Esophagus squamous epithelium (tissue), 5 donors: ENCODE measurements around the gene RPS6KC1. TPM values are rescaled to one million over a fixed set of nuclear protein-coding genes. Genes with fewer than 3 reads are reported as not detected.

Source experiments
- DNase-seq: peaks from one replicate; lab custom pipeline; 2025; lab: John Stamatoyannopoulos, UW
- H3K27ac ChIP-seq, 4 donors: fragments of 200-600 bp; sonication (generic); one replicate each; pipeline ENCODE4 v1.5.1; 2016 to 2019; ENCODE audit warnings: mild to moderate bottlenecking in 1 of 4
- H3K27me3 ChIP-seq, 4 donors: fragments of 200-600 bp; sonication (generic); 1 replicate in 3 of 4; 2 replicates in 1 of 4; pipeline versions ENCODE4 v1.5.1 to v1.6.0; 2017 to 2021; ENCODE audit warnings: antibody characterized with exemption in 1 of 4
- H3K36me3 ChIP-seq, 3 donors: fragments of 200-600 bp; sonication (generic); one replicate each; pipeline ENCODE4 v1.5.1; 2016 to 2019
- H3K4me1 ChIP-seq, 3 donors: fragments of 200-600 bp; sonication (generic); one replicate each; pipeline ENCODE4 v1.5.1; 2017 to 2019
- H3K4me3 ChIP-seq, 4 donors: fragments of 200-600 bp; sonication (generic); 1 replicate in 3 of 4; 2 replicates in 1 of 4; pipeline ENCODE4 v1.5.1; 2016 to 2019; ENCODE audit warnings: mild to moderate bottlenecking in 2 of 4, moderate library complexity in 1 of 4
- H3K9me3 ChIP-seq, 3 donors: fragments of 200-600 bp; sonication (generic); one replicate each; pipeline ENCODE4 v1.5.1; 2016 to 2019
- POLR2A ChIP-seq, 4 donors: fragments of 450-650 bp; IDR thresholded peaks; one replicate each; pipeline ENCODE4 v1.6.1; 2017; ENCODE audit warnings: antibody characterized with exemption in 4 of 4, mild to moderate bottlenecking in 4 of 4, moderate library complexity in 3 of 4
- WGBS, 2 donors: methylation state at CpG; one replicate each; pipeline ENCODE4 v1.1.5; 2018; 5-methylcytosine and 5-hydroxymethylcytosine counted together
- intact Hi-C: fragments of 100-400 bp; cut with DNase I; formaldehyde crosslinking; loops from one replicate; pipeline ENCODE4 v1.15.0; 2022
- total RNA-seq, 4 donors: library from RNA; depleted of rRNA; stranded (reverse); fragments of >200 nt; gene quantifications; one replicate each; pipeline ENCODE4 v1.1.0, GENCODE V29; 2016
- TF ChIP-seq, protein P1 (sequence below), 6 experiments: fragments of 450-650 bp in 4 of 6; fragments of 200-600 bp in 2 of 6; sonication (generic) in 2 of 6; IDR thresholded peaks; one replicate each; pipeline ENCODE4 v1.5.1; 2016 to 2019; ENCODE audit warnings: antibody characterized with exemption in 6 of 6, mild to moderate bottlenecking in 4 of 6, moderate library complexity in 4 of 6
- donor health status: DM: yes; HTN: yes; CAD: no.

Gene RPS6KC1
- total RNA-seq, 4 donors from 2014 or later: 7.4 to 16.8 (median 13.7) TPM

DNA sequence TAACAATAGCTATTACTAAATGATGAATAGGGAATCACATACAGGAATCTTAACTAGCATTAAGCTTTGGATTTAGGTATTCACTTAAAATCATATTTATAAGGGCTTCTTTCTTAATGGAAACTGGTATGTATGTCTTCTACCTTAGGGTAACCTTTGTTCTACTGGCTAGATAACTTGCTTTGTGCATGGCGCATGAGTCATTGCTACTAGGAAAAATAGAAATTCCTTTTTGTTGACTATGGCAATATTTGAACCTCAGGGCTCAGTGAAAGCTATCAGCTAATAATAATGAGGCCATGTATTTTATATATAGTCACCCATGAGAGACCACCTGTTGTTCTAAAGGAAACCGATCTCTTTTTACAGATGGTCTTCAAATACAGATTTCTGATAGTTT is 72.5 kb downstream of the RPS6KC1 start:
- no peak for DNase-seq
- 76 to 84% methylated on average over 2 of the region's 2 CpGs for WGBS, 2 donors
- intact Hi-C loops: no loop called here
- Histone ChIP-seq H3K27ac (no peak overlapping the region), H3K27me3 (no peaks in the 10 kb centered on the region), H3K36me3 (no peaks in the 10 kb centered on the region), H3K4me1 (peaks cover 0 to 6% (median 0%) of the 10 kb centered on the region in 3 donors), H3K9me3 (no peaks in the 10 kb centered on the region), H3K4me3 (no peak overlapping the region)
- no peak for TF ChIP-seq POLR2A (IDR thresholded peaks at IDR 0.05)
- TF ChIP-seq, protein P1, sequence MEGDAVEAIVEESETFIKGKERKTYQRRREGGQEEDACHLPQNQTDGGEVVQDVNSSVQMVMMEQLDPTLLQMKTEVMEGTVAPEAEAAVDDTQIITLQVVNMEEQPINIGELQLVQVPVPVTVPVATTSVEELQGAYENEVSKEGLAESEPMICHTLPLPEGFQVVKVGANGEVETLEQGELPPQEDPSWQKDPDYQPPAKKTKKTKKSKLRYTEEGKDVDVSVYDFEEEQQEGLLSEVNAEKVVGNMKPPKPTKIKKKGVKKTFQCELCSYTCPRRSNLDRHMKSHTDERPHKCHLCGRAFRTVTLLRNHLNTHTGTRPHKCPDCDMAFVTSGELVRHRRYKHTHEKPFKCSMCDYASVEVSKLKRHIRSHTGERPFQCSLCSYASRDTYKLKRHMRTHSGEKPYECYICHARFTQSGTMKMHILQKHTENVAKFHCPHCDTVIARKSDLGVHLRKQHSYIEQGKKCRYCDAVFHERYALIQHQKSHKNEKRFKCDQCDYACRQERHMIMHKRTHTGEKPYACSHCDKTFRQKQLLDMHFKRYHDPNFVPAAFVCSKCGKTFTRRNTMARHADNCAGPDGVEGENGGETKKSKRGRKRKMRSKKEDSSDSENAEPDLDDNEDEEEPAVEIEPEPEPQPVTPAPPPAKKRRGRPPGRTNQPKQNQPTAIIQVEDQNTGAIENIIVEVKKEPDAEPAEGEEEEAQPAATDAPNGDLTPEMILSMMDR (IDR thresholded peaks at IDR 0.05): no peak

DNA sequence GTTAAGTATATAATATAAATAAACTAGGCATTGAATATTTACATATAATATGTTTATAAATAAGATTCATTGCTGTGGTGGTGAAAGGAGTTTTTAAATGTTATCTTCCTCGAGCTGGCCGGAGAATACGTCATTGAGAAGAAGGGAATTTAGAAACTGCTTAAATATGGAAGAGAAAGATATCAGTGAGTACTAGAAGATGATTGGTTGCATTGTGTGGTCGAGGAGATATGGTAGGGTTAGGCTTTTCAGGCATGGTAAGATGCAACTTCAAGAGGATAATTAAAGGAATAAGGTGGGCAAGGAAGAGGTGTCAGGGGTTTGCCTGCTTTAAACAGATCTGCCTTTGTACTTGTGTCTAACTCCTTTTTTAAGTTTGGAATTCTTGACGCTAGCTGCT is 73.5 kb downstream of the RPS6KC1 start:
- no peak overlapping the region for H3K27ac ChIP-seq
- TF ChIP-seq, protein P1 (IDR thresholded peaks at IDR 0.05): no peak
- TF ChIP-seq POLR2A (IDR thresholded peaks at IDR 0.05): no peak
- no peaks in the 10 kb centered on the region for H3K9me3 ChIP-seq
- DNase-seq: no peak
- no peak overlapping the region for H3K4me3 ChIP-seq
- WGBS, 2 donors: 87 to 92% methylated on average over 5 of the region's 5 CpGs
- intact Hi-C loops: no loop called here
- no peaks in the 10 kb centered on the region for H3K27me3 ChIP-seq
- H3K4me1 ChIP-seq: peaks cover 0 to 6% (median 0%) of the 10 kb centered on the region in 3 donors
- H3K36me3 ChIP-seq: no peaks in the 10 kb centered on the region

DNA sequence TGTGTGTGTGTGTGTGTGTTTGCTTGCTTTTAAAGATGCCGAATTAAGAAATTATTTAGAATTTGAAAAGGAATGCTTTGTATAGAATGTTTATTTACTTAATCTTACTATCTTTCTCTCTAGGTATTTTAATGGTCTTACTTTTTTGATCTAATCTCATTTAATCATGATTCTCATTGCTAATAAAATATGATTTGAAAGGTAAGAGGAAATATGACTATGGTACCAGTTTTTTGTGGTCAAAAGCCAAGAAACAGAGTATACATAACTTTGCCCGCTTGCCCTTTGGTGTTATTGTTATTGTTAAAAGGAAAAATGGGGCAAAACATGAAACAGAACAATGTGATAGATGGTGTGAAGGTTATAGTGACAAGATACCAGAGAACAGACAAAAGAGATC is 74.6 kb downstream of the RPS6KC1 start:
- Histone ChIP-seq H3K27ac (no peak overlapping the region), H3K27me3 (no peaks in the 10 kb centered on the region), H3K9me3 (no peaks in the 10 kb centered on the region), H3K4me3 (no peak overlapping the region), H3K4me1 (peaks cover 0 to 6% (median 0%) of the 10 kb centered on the region in 3 donors), H3K36me3 (no peaks in the 10 kb centered on the region)
- WGBS, 2 donors: 79 to 94% methylated on average over 2 of the region's 2 CpGs
- TF ChIP-seq, protein P1 (IDR thresholded peaks at IDR 0.05): no peak
- DNase-seq: no peak
- intact Hi-C loops: no loop called here

DNA sequence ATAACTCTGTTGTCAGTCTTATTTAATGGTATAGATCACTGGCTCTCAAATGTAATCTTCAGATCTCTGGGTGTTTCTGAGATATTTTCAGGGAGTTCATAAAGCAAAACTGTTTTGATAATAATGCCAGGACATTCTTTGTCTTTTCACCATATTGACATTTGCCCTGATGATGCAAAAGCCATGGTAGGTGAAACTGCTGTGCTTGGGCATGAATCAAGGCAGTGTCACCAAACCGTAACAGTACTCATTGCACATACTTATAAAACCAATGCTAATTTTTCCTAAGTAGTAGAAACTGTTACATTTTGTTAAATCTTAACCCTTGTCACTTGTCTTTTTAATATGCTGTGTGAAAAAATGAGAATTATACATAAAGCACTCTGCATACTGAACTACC is 76.0 kb downstream of the RPS6KC1 start:
- no peak overlapping the region for H3K4me3 ChIP-seq
- no peak overlapping the region for H3K27ac ChIP-seq
- 91 to 100% methylated on average over 1 of the region's 1 CpG for WGBS, 2 donors
- intact Hi-C loops: no loop called here
- peaks cover 0 to 6% (median 0%) of the 10 kb centered on the region in 3 donors for H3K4me1 ChIP-seq
- no peaks in the 10 kb centered on the region for H3K9me3 ChIP-seq
- no peaks in the 10 kb centered on the region for H3K27me3 ChIP-seq
- H3K36me3 ChIP-seq: no peaks in the 10 kb centered on the region
- TF ChIP-seq, protein P1 (IDR thresholded peaks at IDR 0.05): no peak
- TF ChIP-seq POLR2A (IDR thresholded peaks at IDR 0.05): no peak
- no peak for DNase-seq

DNA sequence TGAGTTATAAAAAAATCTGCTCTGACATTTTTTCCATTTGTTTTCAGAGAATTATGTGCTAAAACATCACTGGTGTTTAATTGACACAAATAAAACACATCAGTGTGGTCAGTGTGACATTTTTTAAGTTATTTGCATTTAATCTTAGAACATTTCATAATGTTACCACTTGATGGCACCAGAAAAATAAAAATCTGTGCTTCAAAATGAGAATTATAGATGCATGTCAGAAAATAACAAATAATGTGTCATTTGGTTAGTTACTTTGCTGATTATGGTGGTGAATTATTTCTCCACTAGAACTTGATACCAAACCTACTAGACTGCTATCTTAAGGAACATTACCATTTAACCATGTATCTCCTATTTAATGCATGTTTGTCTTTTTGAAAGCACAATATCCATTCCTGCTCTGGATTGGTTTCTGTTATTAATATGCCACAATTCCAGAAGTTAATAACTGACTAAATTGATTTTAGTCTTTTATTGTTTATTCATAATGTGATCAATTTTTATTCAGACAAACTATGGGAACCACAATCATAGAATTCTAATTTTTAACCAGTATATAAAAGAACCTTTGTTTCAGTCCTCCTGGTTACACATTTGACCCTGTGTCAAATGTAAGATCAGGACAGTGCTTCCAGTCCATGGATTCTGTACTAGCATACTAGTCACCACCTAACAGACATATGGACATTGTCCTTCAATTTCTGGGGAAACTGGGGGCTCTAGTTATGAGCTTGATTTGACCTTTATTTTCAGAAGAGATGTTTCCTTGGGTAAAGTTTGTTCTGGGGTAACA is 81.0 kb downstream of the RPS6KC1 start:
- Histone ChIP-seq H3K4me3 (no peak overlapping the region), H3K27ac (no peak overlapping the region), H3K9me3 (no peaks in the 10 kb centered on the region), H3K4me1 (no peaks in the 10 kb centered on the region), H3K36me3 (no peaks in the 10 kb centered on the region), H3K27me3 (no peaks in the 10 kb centered on the region)
- no peak for DNase-seq
- intact Hi-C loops: no loop called here
- no peak for TF ChIP-seq POLR2A (IDR thresholded peaks at IDR 0.05)
- TF ChIP-seq, protein P1 (IDR thresholded peaks at IDR 0.05): no peak
